Osteoblast (primary cell): ENCODE measurements around the gene MRGPRG. TPM values are rescaled to one million over a fixed set of nuclear protein-coding genes. Genes with fewer than 3 reads are reported as not detected.

ENCODE experiments used
- DNase-seq: peaks from one replicate; pipeline ENCODE4 v3.0.0; 2011; ENCODE audit warnings: low spot score, mixed read lengths; ENCODE audit not compliant: insufficient read length; ENCODE audit errors: missing footprints
- H2AFZ ChIP-seq: 2 replicates; pipeline ENCODE4 v1.6.0; 2011; ENCODE audit warnings: mild to moderate bottlenecking, low read length
- H3K27ac ChIP-seq: 2 replicates; pipeline ENCODE4 v1.5.1; 2011; ENCODE audit warnings: mild to moderate bottlenecking, low read depth, low read length, moderate library complexity
- H3K27me3 ChIP-seq: 2 replicates; pipeline ENCODE4 v1.6.0; 2012; ENCODE audit warnings: mild to moderate bottlenecking, control low read depth, inconsistent platforms, low read length, moderate library complexity; ENCODE audit not compliant: insufficient read depth
- H3K36me3 ChIP-seq: 2 replicates; pipeline ENCODE4 v1.5.1; 2011; ENCODE audit warnings: mild to moderate bottlenecking, low read length, control low read depth, moderate library complexity; ENCODE audit not compliant: insufficient read depth
- H3K4me1 ChIP-seq: 2 replicates; pipeline ENCODE4 v1.5.1; 2011; ENCODE audit warnings: mild to moderate bottlenecking, low read length, control low read depth, moderate library complexity; ENCODE audit not compliant: insufficient read depth
- H3K4me2 ChIP-seq: 2 replicates; pipeline ENCODE4 v1.6.0; 2011; ENCODE audit warnings: mild to moderate bottlenecking, low read length; ENCODE audit not compliant: insufficient read depth
- H3K4me3 ChIP-seq: fragments of 200-600 bp; sonication (generic); 3 replicates; pipeline ENCODE4 v1.5.1; 2012; ENCODE audit warnings: mild to moderate bottlenecking, low read length, inconsistent platforms; ENCODE audit not compliant: insufficient read depth
- H3K79me2 ChIP-seq: 2 replicates; pipeline ENCODE4 v1.6.0; 2012; ENCODE audit warnings: mild to moderate bottlenecking, low read length, control low read depth, inconsistent platforms; ENCODE audit not compliant: insufficient read depth
- H3K9me3 ChIP-seq: 2 replicates; pipeline ENCODE4 v1.5.1; 2011; ENCODE audit warnings: low read depth, low read length, control low read depth
- H4K20me1 ChIP-seq: 2 replicates; pipeline ENCODE4 v1.6.0; 2012; ENCODE audit warnings: mild to moderate bottlenecking, low read length, control low read depth; ENCODE audit not compliant: insufficient read depth
- total RNA-seq: library from RNA; depleted of rRNA; stranded (reverse); fragments of >200 nt; gene quantifications from 2 replicates; pipeline ENCODE4 v1.2.3, GENCODE V29; 2012
- TF ChIP-seq, protein P1 (sequence below): IDR thresholded peaks from 2 replicates; pipeline ENCODE4 v1.5.1; 2011; ENCODE audit warnings: mild to moderate bottlenecking, low read depth, low read length, moderate library complexity; ENCODE audit errors: extremely low read depth

MRGPRG gene
- total RNA-seq, 1 donor = not detected

DNA sequence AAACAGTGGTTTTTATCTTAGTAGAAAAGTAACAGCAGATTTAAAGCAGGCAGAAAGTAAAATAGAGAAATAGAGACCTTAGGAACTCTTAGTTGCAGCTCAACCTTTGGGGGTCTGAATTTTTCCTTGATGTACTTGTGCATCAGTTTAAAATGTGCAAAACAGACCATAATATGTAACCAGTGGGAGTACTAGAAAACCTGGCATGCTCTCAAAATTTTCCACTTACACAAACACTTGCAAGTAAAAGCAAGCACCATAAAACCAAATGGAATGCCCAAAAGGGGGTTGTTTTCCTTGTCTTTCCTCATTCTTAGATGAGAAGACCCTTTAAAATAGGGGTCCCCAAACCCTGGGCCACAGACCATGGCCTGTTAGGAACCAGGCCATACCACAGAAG, 26.5 kb upstream of the MRGPRG start:
- Histone ChIP-seq H3K27ac (no peak overlapping the region), H3K27me3 (peaks cover 14% of the 10 kb centered on the region), H3K9me3 (no peaks in the 10 kb centered on the region), H3K4me3 (no peak overlapping the region), H2AFZ (no peak overlapping the region), H4K20me1 (no peaks in the 10 kb centered on the region), H3K79me2 (no peaks in the 10 kb centered on the region), H3K4me1 (no peaks in the 10 kb centered on the region), H3K4me2 (no peak overlapping the region), H3K36me3 (no peaks in the 10 kb centered on the region)
- DNase-seq = no peak
- TF ChIP-seq, protein P1, sequence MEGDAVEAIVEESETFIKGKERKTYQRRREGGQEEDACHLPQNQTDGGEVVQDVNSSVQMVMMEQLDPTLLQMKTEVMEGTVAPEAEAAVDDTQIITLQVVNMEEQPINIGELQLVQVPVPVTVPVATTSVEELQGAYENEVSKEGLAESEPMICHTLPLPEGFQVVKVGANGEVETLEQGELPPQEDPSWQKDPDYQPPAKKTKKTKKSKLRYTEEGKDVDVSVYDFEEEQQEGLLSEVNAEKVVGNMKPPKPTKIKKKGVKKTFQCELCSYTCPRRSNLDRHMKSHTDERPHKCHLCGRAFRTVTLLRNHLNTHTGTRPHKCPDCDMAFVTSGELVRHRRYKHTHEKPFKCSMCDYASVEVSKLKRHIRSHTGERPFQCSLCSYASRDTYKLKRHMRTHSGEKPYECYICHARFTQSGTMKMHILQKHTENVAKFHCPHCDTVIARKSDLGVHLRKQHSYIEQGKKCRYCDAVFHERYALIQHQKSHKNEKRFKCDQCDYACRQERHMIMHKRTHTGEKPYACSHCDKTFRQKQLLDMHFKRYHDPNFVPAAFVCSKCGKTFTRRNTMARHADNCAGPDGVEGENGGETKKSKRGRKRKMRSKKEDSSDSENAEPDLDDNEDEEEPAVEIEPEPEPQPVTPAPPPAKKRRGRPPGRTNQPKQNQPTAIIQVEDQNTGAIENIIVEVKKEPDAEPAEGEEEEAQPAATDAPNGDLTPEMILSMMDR = no peak

DNA sequence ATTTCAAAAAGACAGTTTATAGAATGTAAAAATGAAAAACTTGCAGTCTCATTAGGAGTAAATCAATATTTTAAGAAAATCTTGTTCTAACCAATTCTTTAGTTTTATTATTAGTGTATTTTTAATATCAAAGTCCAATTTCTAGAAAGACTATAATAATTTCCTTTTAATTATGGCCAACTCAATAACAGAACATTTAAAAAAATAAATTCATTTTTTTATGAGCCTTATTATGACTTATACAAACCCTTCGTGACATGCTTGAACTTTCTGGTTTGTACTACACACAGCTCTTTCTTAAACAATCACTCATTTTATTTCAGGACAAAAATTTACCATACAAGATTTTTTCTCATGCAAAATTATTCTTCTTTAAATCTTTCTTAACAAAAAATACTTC, 25.3 kb upstream of the MRGPRG start:
- TF ChIP-seq, protein P1 = no peak

DNA sequence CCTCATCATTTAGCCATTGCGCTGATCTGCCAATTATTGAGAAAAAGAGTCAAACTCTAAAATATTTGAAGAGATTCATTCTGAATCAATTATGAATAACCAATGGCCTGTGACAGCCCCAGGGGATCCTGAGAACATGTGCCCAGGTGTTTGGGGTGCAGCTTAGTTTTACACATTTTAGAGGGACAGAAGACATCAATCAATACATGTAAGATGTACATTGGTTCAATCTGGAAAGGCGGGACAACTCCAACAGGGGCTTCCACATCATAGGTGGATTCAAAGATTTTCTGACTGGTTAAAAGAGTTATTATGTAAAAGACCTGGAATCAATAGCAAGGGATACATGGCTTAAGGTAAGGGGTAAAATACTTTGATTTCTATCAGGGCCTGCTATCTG, 18.5 kb upstream of the MRGPRG start:
- Histone ChIP-seq H3K36me3 (no peaks in the 10 kb centered on the region), H3K27ac (no peak overlapping the region), H3K27me3 (peaks cover 49% of the 10 kb centered on the region), H3K9me3 (no peaks in the 10 kb centered on the region), H3K4me2 (no peak overlapping the region), H4K20me1 (no peaks in the 10 kb centered on the region), H3K79me2 (no peaks in the 10 kb centered on the region), H3K4me1 (no peaks in the 10 kb centered on the region), H2AFZ (no peak overlapping the region), H3K4me3 (no peak overlapping the region)
- no peak for DNase-seq
- TF ChIP-seq, protein P1 = no peak

More for the DNA sequence above, 25.3 kb upstream of the MRGPRG start:
- Histone ChIP-seq H3K4me2 (no peak overlapping the region), H3K27me3 (peaks cover 21% of the 10 kb centered on the region), H3K4me3 (no peak overlapping the region), H3K36me3 (no peaks in the 10 kb centered on the region), H2AFZ (no peak overlapping the region), H4K20me1 (no peaks in the 10 kb centered on the region), H3K79me2 (no peaks in the 10 kb centered on the region), H3K27ac (no peak overlapping the region), H3K4me1 (no peaks in the 10 kb centered on the region), H3K9me3 (no peaks in the 10 kb centered on the region)
- no peak for DNase-seq

DNA sequence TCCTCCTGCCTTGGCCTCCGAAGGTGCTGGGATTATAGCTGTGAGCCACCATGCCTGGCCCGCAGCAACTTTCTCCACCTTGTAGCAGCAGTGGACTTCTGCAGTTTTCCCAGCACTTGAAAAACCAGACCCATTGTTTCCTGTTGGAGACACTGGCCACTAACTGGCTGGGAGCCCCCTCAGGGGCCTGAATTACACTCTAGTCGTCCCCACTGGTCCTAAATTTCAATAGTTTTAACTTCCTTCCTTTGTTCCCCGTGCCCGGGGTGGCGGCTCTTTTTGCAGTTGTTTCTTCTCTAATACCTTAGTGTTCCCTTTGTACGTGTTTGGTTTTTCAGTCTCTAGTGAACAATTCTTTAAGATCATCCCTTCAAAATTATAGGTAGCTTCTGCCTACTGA, 16.2 kb upstream of the MRGPRG start:
- Histone ChIP-seq H3K4me3 (no peak overlapping the region), H4K20me1 (no peaks in the 10 kb centered on the region), H3K4me2 (no peak overlapping the region), H3K79me2 (no peaks in the 10 kb centered on the region), H3K27ac (no peak overlapping the region), H3K4me1 (no peaks in the 10 kb centered on the region), H3K27me3 (peaks cover 46% of the 10 kb centered on the region), H3K9me3 (no peaks in the 10 kb centered on the region), H3K36me3 (no peaks in the 10 kb centered on the region), H2AFZ (no peak overlapping the region)
- TF ChIP-seq, protein P1 = no peak
- no peak for DNase-seq
